SU-DHL-6 (cell line): ENCODE measurements around the gene KLF1.

ENCODE experiments used
- EZH2phosphoT487 ChIP-seq: fragments of 200-600 bp; sonication (generic), shearing (Covaris generic); conservative IDR thresholded peaks from 2 replicates; pipeline ENCODE4 v1.6.1; 2018; ENCODE audit warnings: mild to moderate bottlenecking, antibody characterized with exemption, low read length, moderate library complexity, mixed read lengths
- TF ChIP-seq, protein P1 (sequence below): fragments of 200-600 bp; sonication (generic); IDR thresholded peaks from one replicate; pipeline ENCODE4 v1.5.1; 2017; ENCODE audit warnings: antibody characterized with exemption, mild to moderate bottlenecking, low read length, moderate library complexity; ENCODE audit not compliant: insufficient read depth, poor library complexity, severe bottlenecking

DNA sequence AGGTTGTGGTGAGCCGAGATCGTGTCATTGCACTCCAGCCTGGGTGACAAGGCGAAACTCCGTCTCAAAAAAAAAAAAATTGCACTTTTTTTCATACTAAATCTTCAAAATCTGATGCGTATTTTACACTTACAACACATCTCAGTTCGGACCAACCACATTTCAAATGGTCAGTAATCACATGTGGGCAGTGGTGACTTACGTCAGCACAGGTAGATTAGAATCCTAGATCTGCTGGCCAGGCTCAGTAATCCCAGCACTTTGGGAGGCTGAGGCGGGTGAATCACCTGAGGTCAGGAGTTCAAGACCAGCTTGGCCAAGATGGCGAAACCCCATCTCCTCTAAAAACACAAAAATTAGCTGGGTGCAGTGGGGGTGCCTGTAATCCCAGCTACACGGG lies 48.1 kb upstream of the KLF1 start:
- TF ChIP-seq, protein P1, sequence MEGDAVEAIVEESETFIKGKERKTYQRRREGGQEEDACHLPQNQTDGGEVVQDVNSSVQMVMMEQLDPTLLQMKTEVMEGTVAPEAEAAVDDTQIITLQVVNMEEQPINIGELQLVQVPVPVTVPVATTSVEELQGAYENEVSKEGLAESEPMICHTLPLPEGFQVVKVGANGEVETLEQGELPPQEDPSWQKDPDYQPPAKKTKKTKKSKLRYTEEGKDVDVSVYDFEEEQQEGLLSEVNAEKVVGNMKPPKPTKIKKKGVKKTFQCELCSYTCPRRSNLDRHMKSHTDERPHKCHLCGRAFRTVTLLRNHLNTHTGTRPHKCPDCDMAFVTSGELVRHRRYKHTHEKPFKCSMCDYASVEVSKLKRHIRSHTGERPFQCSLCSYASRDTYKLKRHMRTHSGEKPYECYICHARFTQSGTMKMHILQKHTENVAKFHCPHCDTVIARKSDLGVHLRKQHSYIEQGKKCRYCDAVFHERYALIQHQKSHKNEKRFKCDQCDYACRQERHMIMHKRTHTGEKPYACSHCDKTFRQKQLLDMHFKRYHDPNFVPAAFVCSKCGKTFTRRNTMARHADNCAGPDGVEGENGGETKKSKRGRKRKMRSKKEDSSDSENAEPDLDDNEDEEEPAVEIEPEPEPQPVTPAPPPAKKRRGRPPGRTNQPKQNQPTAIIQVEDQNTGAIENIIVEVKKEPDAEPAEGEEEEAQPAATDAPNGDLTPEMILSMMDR, result no peak
- TF ChIP-seq EZH2phosphoT487, result no peak
